RKO (cell line): ENCODE data around the gene RBPJ.
A peak's percentile ranks its signal among the peaks of the same experiment; 100 is the strongest.
"Not testable (repeated sequence)": the region's sequence is repeated elsewhere in the genome, so short reads cannot be mapped to it uniquely, and the experiment has no call there.

Experiments
- DNase-seq: peaks from one replicate; pipeline ENCODE4 v3.0.0-alpha.2; 2016; ENCODE audit warnings: low spot score

RBPJ gene

GRCh38 chr4:26375551-26375950 is 54.7 kb downstream of the RBPJ start:
- DNase-seq = no peak

GRCh38 chr4:26377328-26378311 is 56.8 kb downstream of the RBPJ start:
- DNase-seq = no peak

- DNase-seq = no peak
Measured at GRCh38 chr4:26379837-26380236, 59.0 kb downstream of the RBPJ start.

GRCh38 chr4:26380740-26381139 is 59.9 kb downstream of the RBPJ start:
- DNase-seq = no peak

- no peak for DNase-seq
Measured at GRCh38 chr4:26384380-26385057, 63.7 kb downstream of the RBPJ start.

GRCh38 chr4:26385690-26386089 is 64.9 kb downstream of the RBPJ start:
- DNase-seq = no peak

GRCh38 chr4:26386386-26386785 is 65.6 kb downstream of the RBPJ start:
- no peak for DNase-seq

- no peak for DNase-seq
Measured at GRCh38 chr4:26388671-26389070, 67.9 kb downstream of the RBPJ start.

- DNase-seq = no peak
Measured at GRCh38 chr4:26397086-26397485, 76.3 kb downstream of the RBPJ start.

GRCh38 chr4:26400132-26400531 is 79.3 kb downstream of the RBPJ start:
- DNase-seq = no peak

GRCh38 chr4:26402017-26402416 is 81.2 kb downstream of the RBPJ start:
- not testable (repeated sequence) for DNase-seq

GRCh38 chr4:26402458-26402857 is 81.6 kb downstream of the RBPJ start:
- DNase-seq = no peak

GRCh38 chr4:26404743-26405206 is 84.0 kb downstream of the RBPJ start:
- DNase-seq = no peak

GRCh38 chr4:26406346-26406975 is 85.6 kb downstream of the RBPJ start:
- no peak for DNase-seq

- no peak for DNase-seq
Measured at GRCh38 chr4:26407476-26407875, 86.7 kb downstream of the RBPJ start.

GRCh38 chr4:26410385-26411293 is 89.8 kb downstream of the RBPJ start:
- peak; percentile 72 for DNase-seq

- DNase-seq = no peak
Measured at GRCh38 chr4:26412381-26413372, 91.9 kb downstream of the RBPJ start.

GRCh38 chr4:26413582-26413981 is 92.8 kb downstream of the RBPJ start:
- DNase-seq = no peak

GRCh38 chr4:26418107-26418506 is 97.3 kb downstream of the RBPJ start:
- no peak for DNase-seq

GRCh38 chr4:26418850-26419249 is 98.0 kb downstream of the RBPJ start:
- no peak for DNase-seq
